K562 (cell line): ENCODE data around the gene RPLP2. TPM values are rescaled to one million over a fixed set of nuclear protein-coding genes. Genes with fewer than 3 reads are reported as not detected.

Experiments used
- ELF1 ChIP-seq: fragments of 200-800 bp; sonication (Bioruptor generic); IDR thresholded peaks from 2 replicates; pipeline ENCODE4 v1.6.1; 2016; ENCODE audit warnings: missing genetic modification characterization, missing compliant biosample characterization
- GATA2 ChIP-seq: sonication (generic); formaldehyde crosslinking; IDR thresholded peaks from 2 replicates; pipeline ENCODE4 v1.4.0; 2020; ENCODE audit warnings: mild to moderate bottlenecking, missing genetic modification reagents
- HDAC3 ChIP-seq: fragments of 450-650 bp; IDR thresholded peaks from 2 replicates; pipeline ENCODE4 v1.6.1; 2018; ENCODE audit warnings: borderline replicate concordance, mild to moderate bottlenecking, moderate library complexity; ENCODE audit not compliant: partially characterized antibody
- HIVEP1 ChIP-seq: fragments of 250-450 bp; sonication (Bioruptor Pico); IDR thresholded peaks from 2 replicates; pipeline ENCODE4 v1.4.0; 2020; ENCODE audit warnings: mild to moderate bottlenecking
- MGA ChIP-seq: fragments of 450-650 bp; IDR thresholded peaks from 2 replicates; pipeline ENCODE4 v1.6.1; 2016; ENCODE audit warnings: mild to moderate bottlenecking, moderate library complexity
- NRF1 ChIP-seq, 2 experiments: fragments of 450-650 bp; IDR thresholded peaks in 1 of 2; conservative IDR thresholded peaks in 1 of 2; 2 replicates each; pipeline ENCODE4 v1.6.1; 2014; ENCODE audit warnings: mild to moderate bottlenecking in 2 of 2
- PURB ChIP-seq: sonication (generic); formaldehyde crosslinking; IDR thresholded peaks from 2 replicates; pipeline ENCODE4 v1.9.0; 2021; ENCODE audit warnings: low read depth, mild to moderate bottlenecking, missing genetic modification reagents
- RCOR1 ChIP-seq, 2 experiments: IDR thresholded peaks; 2 replicates each; pipeline ENCODE4 v1.6.1; 2012; ENCODE audit warnings: low read depth in 2 of 2, low read length in 2 of 2, borderline replicate concordance in 1 of 2, improper control_type of control experiment in 1 of 2
- SMARCB1 ChIP-seq: IDR thresholded peaks from 2 replicates; pipeline ENCODE4 v1.6.1; 2011; ENCODE audit warnings: improper control_type of control experiment, low read depth; ENCODE audit not compliant: insufficient read length
- SRSF7 ChIP-seq: fragments of 200-400 bp; formaldehyde crosslinking; optimal IDR thresholded peaks from 2 replicates; pipeline ENCODE3; 2017; ENCODE audit warnings: mild to moderate bottlenecking, low read depth, low read length
- SRSF9 ChIP-seq: fragments of 200-400 bp; formaldehyde crosslinking; IDR thresholded peaks from 2 replicates; pipeline ENCODE4 v1.6.1; 2017; ENCODE audit warnings: low read depth, low read length, borderline replicate concordance
- ZFP30 ChIP-seq: fragments of 250-450 bp; sonication (Bioruptor Pico); IDR thresholded peaks from 2 replicates; pipeline ENCODE4 v1.8.0; 2022; ENCODE audit warnings: moderate library complexity, mild to moderate bottlenecking, inconsistent platforms, borderline replicate concordance
- ZNF143 ChIP-seq: sonication (generic); formaldehyde crosslinking; IDR thresholded peaks from 2 replicates; pipeline ENCODE4 v1.9.0; 2022; ENCODE audit warnings: mild to moderate bottlenecking, missing genetic modification reagents
- ZNF280B ChIP-seq: fragments of 250-450 bp; sonication (Bioruptor Pico); IDR thresholded peaks from 2 replicates; pipeline ENCODE4 v1.5.1; 2021; ENCODE audit warnings: mild to moderate bottlenecking
- polyA plus RNA-seq, 8 experiments: library from polyadenylated mRNA; depleted of rRNA in 4 of 8; stranded (reverse) in 5 of 8; unstranded in 3 of 8; fragments of >200 nt; fragmentation: Nextera tagmentation in 2 of 8; fragmentation: Illumina TruSeq in 1 of 8; extraction: Ambion mirVana in 2 of 8; extraction: Trizol in 1 of 8; gene quantifications; 2 replicates each; pipeline versions ENCODE4 v1.2.1 to v1.2.3, GENCODE V29; 2011 to 2014; ENCODE audit warnings: inconsistent platforms in 1 of 8, missing spikeins in 1 of 8
- total RNA-seq, 7 experiments: library from RNA; depleted of rRNA in 6 of 7; stranded (reverse); fragments of >200 nt in 6 of 7; fragmentation: Illumina TruSeq in 2 of 7; extraction: Trizol in 2 of 7; gene quantifications; 2 replicates each; pipeline versions ENCODE4 v1.2.1 to v1.2.3, GENCODE V29; 2011 to 2021; ENCODE audit warnings: low replicate concordance in 1 of 7
- TF ChIP-seq, protein P1 (sequence below): sonication (generic); formaldehyde crosslinking; IDR thresholded peaks from 2 replicates; pipeline ENCODE4 v1.8.0; 2022; ENCODE audit warnings: missing genetic modification reagents, mild to moderate bottlenecking, borderline replicate concordance

Gene RPLP2
- total and polyA plus RNA-seq, 9 of the 15 experiments (the other 6 are each of a cell fraction or from before 2014, with no cell fraction given) = 528 to 3,807 (median 1,633) TPM

- TF ChIP-seq ZNF280B = no peak
- no peak for TF ChIP-seq ZFP30
- TF ChIP-seq, protein P1, sequence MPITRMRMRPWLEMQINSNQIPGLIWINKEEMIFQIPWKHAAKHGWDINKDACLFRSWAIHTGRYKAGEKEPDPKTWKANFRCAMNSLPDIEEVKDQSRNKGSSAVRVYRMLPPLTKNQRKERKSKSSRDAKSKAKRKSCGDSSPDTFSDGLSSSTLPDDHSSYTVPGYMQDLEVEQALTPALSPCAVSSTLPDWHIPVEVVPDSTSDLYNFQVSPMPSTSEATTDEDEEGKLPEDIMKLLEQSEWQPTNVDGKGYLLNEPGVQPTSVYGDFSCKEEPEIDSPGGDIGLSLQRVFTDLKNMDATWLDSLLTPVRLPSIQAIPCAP (CRISPR knock-in tag) = no peak
- no peak for TF ChIP-seq HIVEP1 (CRISPR knock-in tag)
- peak; percentile 35 to 57 for TF ChIP-seq NRF1 (conservative IDR thresholded peaks at IDR 0.05 in 1 of 2, IDR thresholded peaks at IDR 0.05 in 1 of 2)
- TF ChIP-seq PURB (CRISPR knock-in tag) = no peak
- TF ChIP-seq ELF1 (tag) = no peak
- no peak for TF ChIP-seq SRSF7
- no peak for TF ChIP-seq SRSF9
- no peak for TF ChIP-seq SMARCB1
- peak in 1 of 2 experiments; percentile 28; a peak in 1 of 4 replicates for TF ChIP-seq RCOR1 (IDR thresholded peaks at IDR 0.05; ENCODE audit: borderline replicate concordance in 1 of 2, low read depth in 2 of 2, low read length in 2 of 2)
- TF ChIP-seq GATA2 (CRISPR knock-in tag) = no peak
- TF ChIP-seq ZNF143 (CRISPR knock-in tag) = peak; percentile 46; the same call in 1 of the 2 replicates
- peak; percentile 59; the same call in 1 of the 2 replicates for TF ChIP-seq MGA
- TF ChIP-seq HDAC3 = no peak
These were observed 6.6 kb downstream of the RPLP2 start (continued) for GRCh38 chr11:816433-816779.
